Sigmoid colon (tissue), 7 donors: Measurements from ENCODE around the gene RPP14. TPM values are rescaled to one million over a fixed set of nuclear protein-coding genes. Genes with fewer than 3 reads are reported as not detected.

Source experiments
- DNase-seq: peaks from one replicate; pipeline ENCODE4 v3.0.0-alpha.2; 2019
- H3K27ac ChIP-seq, 4 donors: fragments of 200-600 bp; sonication (generic); one replicate each; pipeline ENCODE4 v1.5.1; 2016 to 2019; ENCODE audit warnings: mild to moderate bottlenecking in 1 of 4
- H3K27me3 ChIP-seq, 3 donors: fragments of 200-600 bp; sonication (generic); one replicate each; pipeline ENCODE4 v1.5.1; 2019; ENCODE audit warnings: mild to moderate bottlenecking in 1 of 3
- H3K36me3 ChIP-seq, 4 donors: fragments of 200-600 bp; sonication (generic); one replicate each; pipeline ENCODE4 v1.5.1; 2016 to 2019
- H3K4me1 ChIP-seq, 4 donors: fragments of 200-600 bp; sonication (generic); one replicate each; pipeline ENCODE4 v1.5.1; 2017 to 2019
- H3K4me3 ChIP-seq, 4 donors: fragments of 200-600 bp; sonication (generic); one replicate each; pipeline ENCODE4 v1.5.1; 2017 to 2019; ENCODE audit warnings: mild to moderate bottlenecking in 2 of 4, moderate library complexity in 1 of 4
- H3K9me3 ChIP-seq, 4 donors: fragments of 200-600 bp in 3 of 4; sonication (generic) in 3 of 4; one replicate each; pipeline versions ENCODE4 v1.5.1 to v1.6.1; 2013 to 2019
- EP300 ChIP-seq, 4 donors: sonication (generic); formaldehyde crosslinking; IDR thresholded peaks; one replicate each; pipeline ENCODE4 v1.6.1; 2017; ENCODE audit warnings: antibody characterized with exemption in 4 of 4
- POLR2A ChIP-seq, 2 donors: fragments of 450-650 bp; IDR thresholded peaks; one replicate each; pipeline ENCODE4 v1.6.1; 2016; ENCODE audit warnings: antibody characterized with exemption in 2 of 2, mild to moderate bottlenecking in 2 of 2, moderate library complexity in 2 of 2
- POLR2AphosphoS5 ChIP-seq, 4 donors: sonication (generic); formaldehyde crosslinking; IDR thresholded peaks; one replicate each; pipeline ENCODE4 v1.6.1; 2017; ENCODE audit warnings: antibody characterized with exemption in 4 of 4
- WGBS, 2 donors: extraction: QIAGEN DNeasy Blood & Tissue Kit; methylation state at CpG; one replicate each; pipeline ENCODE4 v1.1.7; 2013; 5-methylcytosine and 5-hydroxymethylcytosine counted together
- intact Hi-C: fragments of 100-400 bp; cut with DNase I; formaldehyde crosslinking; loops from one replicate; pipeline ENCODE4 v1.15.1; 2023
- polyA plus RNA-seq, 3 donors: library from polyadenylated mRNA; stranded (reverse); fragments of 200-250 nt; gene quantifications; one replicate each; pipeline ENCODE4 v1.2.3, GENCODE V29; 2013
- total RNA-seq, 4 donors: library from RNA; depleted of rRNA; stranded (reverse); fragments of >200 nt; gene quantifications; one replicate each; pipeline ENCODE4 v1.1.0, GENCODE V29; 2016
- TF ChIP-seq, protein P1 (sequence below), 4 experiments: fragments of 450-650 bp in 3 of 4; fragments of 200-600 bp in 1 of 4; IDR thresholded peaks; one replicate each; pipeline ENCODE4 v1.5.1; 2016 to 2019; ENCODE audit warnings: antibody characterized with exemption in 4 of 4, mild to moderate bottlenecking in 3 of 4, moderate library complexity in 2 of 4
- donor health status: healthy with polysubstance abuse.
- donor health status: Bipolar disorder and iron deficiency.
- donor health status: healthy.

The RPP14 gene
- total and polyA plus RNA-seq, 7 donors = 10.8 to 16.7 (median 14.5) TPM

DNA sequence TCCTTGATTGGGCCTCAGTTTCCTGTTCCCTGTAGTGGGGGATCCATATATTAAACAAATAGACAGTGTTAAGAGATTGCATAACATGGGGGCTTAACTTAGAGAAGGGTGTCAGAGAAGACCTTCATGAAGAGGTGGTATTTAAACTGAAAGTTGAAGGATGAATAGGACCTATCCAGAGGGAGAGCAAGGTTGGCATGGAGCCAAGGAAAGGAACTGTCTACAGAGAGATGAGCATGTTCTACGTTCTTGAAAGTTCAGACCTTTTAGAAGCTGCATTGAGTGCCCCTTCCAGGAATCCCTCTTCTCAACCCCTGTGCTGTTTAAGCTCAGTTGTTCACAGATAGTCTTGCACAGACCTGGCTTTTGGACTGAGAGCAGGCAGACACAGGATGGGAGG lies 2.7 kb downstream of the RPP14 start:
- peaks cover 0 to 32% (median 30%) of the 10 kb centered on the region in 4 donors for H3K4me1 ChIP-seq
- H3K27me3 ChIP-seq = no peaks in the 10 kb centered on the region
- no peaks in the 10 kb centered on the region for H3K9me3 ChIP-seq
- peak overlapping the region in 1 of 4 donors; percentile 89 for H3K4me3 ChIP-seq
- DNase-seq = peak; percentile 68
- peaks cover 13 to 35% (median 24%) of the 10 kb centered on the region in 4 donors for H3K36me3 ChIP-seq
- peak overlapping the region; percentile 89 to 98 (median 96) for H3K27ac ChIP-seq
- intact Hi-C loops = loop anchor here (5.0 kb wide), 2 partner anchors 224 to 301 kb away; partner anchors contain the start of gene FLNB
- WGBS, 2 donors = 25 to 40% methylated on average over 1 of the region's 1 CpG
- TF ChIP-seq EP300 (IDR thresholded peaks at IDR 0.05) = no peak
- no peak for TF ChIP-seq POLR2A (IDR thresholded peaks at IDR 0.05)
- TF ChIP-seq, protein P1, sequence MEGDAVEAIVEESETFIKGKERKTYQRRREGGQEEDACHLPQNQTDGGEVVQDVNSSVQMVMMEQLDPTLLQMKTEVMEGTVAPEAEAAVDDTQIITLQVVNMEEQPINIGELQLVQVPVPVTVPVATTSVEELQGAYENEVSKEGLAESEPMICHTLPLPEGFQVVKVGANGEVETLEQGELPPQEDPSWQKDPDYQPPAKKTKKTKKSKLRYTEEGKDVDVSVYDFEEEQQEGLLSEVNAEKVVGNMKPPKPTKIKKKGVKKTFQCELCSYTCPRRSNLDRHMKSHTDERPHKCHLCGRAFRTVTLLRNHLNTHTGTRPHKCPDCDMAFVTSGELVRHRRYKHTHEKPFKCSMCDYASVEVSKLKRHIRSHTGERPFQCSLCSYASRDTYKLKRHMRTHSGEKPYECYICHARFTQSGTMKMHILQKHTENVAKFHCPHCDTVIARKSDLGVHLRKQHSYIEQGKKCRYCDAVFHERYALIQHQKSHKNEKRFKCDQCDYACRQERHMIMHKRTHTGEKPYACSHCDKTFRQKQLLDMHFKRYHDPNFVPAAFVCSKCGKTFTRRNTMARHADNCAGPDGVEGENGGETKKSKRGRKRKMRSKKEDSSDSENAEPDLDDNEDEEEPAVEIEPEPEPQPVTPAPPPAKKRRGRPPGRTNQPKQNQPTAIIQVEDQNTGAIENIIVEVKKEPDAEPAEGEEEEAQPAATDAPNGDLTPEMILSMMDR (IDR thresholded peaks at IDR 0.05) = no peak
- no peak for TF ChIP-seq POLR2AphosphoS5 (IDR thresholded peaks at IDR 0.05)

DNA sequence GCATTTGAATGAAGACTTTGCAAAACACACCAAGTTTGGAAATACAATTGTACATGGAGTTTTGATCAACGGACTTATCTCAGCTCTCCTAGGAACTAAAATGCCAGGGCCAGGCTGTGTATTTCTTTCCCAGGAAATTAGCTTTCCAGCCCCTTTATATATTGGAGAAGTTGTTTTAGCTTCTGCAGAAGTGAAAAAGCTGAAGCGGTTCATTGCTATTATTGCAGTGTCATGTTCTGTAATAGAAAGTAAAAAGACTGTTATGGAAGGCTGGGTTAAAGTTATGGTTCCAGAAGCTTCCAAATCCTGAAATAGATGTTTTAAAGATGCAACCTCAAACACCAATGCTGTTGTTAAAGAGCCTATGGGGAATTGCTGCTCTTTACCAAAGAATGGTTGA lies 11.8 kb downstream of the RPP14 start:
- WGBS, 2 donors = 82 to 88% methylated on average over 2 of the region's 2 CpGs
- intact Hi-C loops = no loop called here
- H3K27me3 ChIP-seq = no peaks in the 10 kb centered on the region
- no peak overlapping the region for H3K27ac ChIP-seq
- no peak for TF ChIP-seq EP300 (IDR thresholded peaks at IDR 0.05)
- no peak for TF ChIP-seq POLR2AphosphoS5 (IDR thresholded peaks at IDR 0.05)
- TF ChIP-seq, protein P1 (IDR thresholded peaks at IDR 0.05) = no peak
- TF ChIP-seq POLR2A (IDR thresholded peaks at IDR 0.05) = no peak
- H3K4me3 ChIP-seq = no peak overlapping the region
- no peak for DNase-seq
- peaks cover 0 to 5% (median 0%) of the 10 kb centered on the region in 4 donors for H3K4me1 ChIP-seq
- H3K36me3 ChIP-seq = peaks cover 18 to 73% (median 43%) of the 10 kb centered on the region in 4 donors
- H3K9me3 ChIP-seq = no peaks in the 10 kb centered on the region

DNA sequence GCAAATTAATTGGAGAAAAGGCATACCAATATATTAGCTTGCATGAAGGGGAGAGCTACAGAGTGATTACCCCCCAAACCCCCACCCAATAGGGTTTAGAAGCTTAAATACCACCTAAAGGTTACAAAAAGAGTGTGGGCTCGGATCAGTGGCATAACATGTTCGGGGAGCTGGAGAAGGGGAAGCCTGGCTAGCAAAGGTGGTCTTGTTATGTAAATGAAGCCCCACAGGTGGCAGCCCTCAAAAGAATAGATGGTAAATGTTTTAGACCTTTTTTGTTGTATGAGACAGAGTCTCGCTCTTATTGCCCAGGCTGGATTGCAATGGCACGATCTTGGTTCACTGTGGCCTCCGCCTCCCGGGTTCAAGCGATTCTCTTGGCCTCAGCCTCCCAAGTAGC lies 15.7 kb downstream of the RPP14 start:
- Histone ChIP-seq H3K4me1 (peaks cover 0 to 14% (median 11%) of the 10 kb centered on the region in 4 donors), H3K27me3 (no peaks in the 10 kb centered on the region), H3K9me3 (no peaks in the 10 kb centered on the region), H3K4me3 (no peak overlapping the region), H3K27ac (no peak overlapping the region), H3K36me3 (peaks cover 7 to 33% (median 18%) of the 10 kb centered on the region in 4 donors)
- intact Hi-C loops = loop anchor here (2.0 kb wide), 2 partner anchors 93 to 211 kb away; no protein-coding TSS in a partner anchor
- WGBS, 2 donors = 96 to 97% methylated on average over 7 of the region's 7 CpGs
- DNase-seq = peak; percentile 18
- TF ChIP-seq POLR2AphosphoS5 (IDR thresholded peaks at IDR 0.05) = no peak
- no peak for TF ChIP-seq POLR2A (IDR thresholded peaks at IDR 0.05)
- TF ChIP-seq EP300 (IDR thresholded peaks at IDR 0.05) = no peak
- TF ChIP-seq, protein P1 (IDR thresholded peaks at IDR 0.05) = no peak

DNA sequence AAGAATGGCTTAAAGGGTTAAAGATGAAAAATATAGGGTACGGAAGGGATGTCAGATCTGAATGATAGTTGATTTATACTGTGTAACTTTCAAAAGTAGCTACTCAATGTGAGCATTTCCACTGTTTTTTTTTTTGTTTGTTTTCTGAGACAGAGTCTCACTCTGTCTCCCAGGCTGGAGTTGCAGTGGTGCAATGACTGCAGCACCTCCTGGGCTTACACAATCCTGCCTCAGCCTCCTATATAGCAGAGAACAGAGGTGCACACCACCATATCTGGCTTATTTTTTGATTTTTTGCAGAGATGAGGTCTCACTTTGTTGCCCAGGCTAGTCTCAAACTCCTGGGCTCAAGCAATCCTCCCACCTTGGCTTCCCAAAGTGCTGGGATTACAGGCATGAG lies 16.7 kb downstream of the RPP14 start:
- Histone ChIP-seq H3K4me3 (no peak overlapping the region), H3K4me1 (peaks cover 0 to 14% (median 11%) of the 10 kb centered on the region in 4 donors), H3K9me3 (no peaks in the 10 kb centered on the region), H3K27me3 (no peaks in the 10 kb centered on the region), H3K36me3 (peaks cover 0 to 23% (median 10%) of the 10 kb centered on the region in 4 donors), H3K27ac (no peak overlapping the region)
- no peak for DNase-seq
- no peak for TF ChIP-seq EP300 (IDR thresholded peaks at IDR 0.05)
- TF ChIP-seq, protein P1 (IDR thresholded peaks at IDR 0.05) = no peak
- no peak for TF ChIP-seq POLR2A (IDR thresholded peaks at IDR 0.05)
- no peak for TF ChIP-seq POLR2AphosphoS5 (IDR thresholded peaks at IDR 0.05)
- intact Hi-C loops = loop anchor here (2.0 kb wide), 1 partner anchor 92 kb away; no protein-coding TSS in a partner anchor
- 68 to 91% methylated on average over 1 of the region's 1 CpG for WGBS, 2 donors
